GM12873 (cell line): ENCODE measurements around the gene MRPS18B.

Experiments
- CTCF ChIP-seq: IDR thresholded peaks from 2 replicates; pipeline ENCODE4 v1.5.1; 2012; ENCODE audit warnings: low read depth, mild to moderate bottlenecking, moderate library complexity, low read length, control low read depth; ENCODE audit not compliant: insufficient read depth; ENCODE audit errors: missing control alignments

The MRPS18B gene

GRCh38 chr6:30617565-30618269 is at the start of gene MRPS18B:
MRPS18B (plus strand) TSS chr6:30617840; CDS start chr6:30617866, 26 bp downstream.
- TF ChIP-seq CTCF, result no peak

DNA sequence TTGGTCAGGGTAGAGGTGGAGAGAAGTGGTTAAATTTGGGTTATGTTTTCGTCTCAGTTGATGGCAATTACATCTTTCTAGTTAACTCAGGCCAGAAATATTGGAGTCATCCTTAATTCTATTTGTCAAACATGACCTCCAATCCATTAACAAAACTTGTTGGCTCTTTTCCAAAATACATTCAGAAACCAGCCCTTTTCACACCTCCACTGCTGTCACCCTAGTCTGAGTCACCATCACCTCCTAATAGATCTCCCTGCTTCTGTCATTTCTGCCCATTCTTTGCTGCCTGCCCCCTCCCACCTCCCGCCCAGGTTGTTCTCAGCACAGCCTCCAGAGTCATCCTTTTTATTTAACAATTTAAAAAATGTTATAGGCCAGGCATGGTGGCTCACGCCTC is 49.4 kb upstream of the MRPS18B start:
- TF ChIP-seq CTCF, result no peak

DNA sequence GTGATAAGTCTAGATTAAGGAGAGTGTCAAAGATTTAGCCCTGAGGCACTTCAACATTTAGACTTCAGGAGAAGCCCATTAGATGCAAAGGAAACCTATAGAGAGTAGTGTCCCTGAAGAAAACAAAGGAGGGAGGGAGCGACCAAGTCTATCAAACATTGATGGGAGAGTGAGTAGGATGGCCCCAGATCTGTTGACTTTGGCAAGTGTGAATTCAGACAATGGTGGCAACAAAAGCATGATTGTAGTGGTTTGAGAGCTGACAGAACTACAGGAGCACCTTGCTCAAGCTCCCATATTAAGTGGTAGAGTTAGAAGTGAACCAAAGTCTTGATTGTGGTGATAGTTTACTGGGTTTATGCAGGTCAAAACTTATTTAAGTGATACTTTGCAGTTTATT is 47.4 kb upstream of the MRPS18B start:
- no peak for TF ChIP-seq CTCF

DNA sequence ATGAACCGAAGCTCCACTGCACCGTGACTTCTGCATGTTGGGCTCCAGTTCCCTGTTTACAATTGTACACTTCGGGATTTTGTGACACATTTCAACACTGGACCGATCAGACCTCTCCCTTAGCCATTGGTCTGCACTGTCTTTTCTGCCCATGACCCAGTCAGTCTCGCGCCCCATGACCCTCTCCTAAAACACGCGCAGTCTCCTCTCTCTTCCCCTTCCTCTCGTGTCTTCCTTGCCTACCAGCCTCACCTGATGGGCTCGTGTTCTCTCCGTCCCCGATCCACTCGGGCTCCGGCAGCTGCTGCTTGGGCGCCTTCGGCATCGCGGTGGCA is 46.9 kb upstream of the MRPS18B start:
- TF ChIP-seq CTCF, result no peak

GRCh38 chr6:30571075-30571761 is 46.4 kb upstream of the MRPS18B start, which contains the start of gene ABCF1:
ABCF1 (plus strand) TSS chr6:30571442; CDS start chr6:30571488, 46 bp downstream.
- no peak for TF ChIP-seq CTCF

DNA sequence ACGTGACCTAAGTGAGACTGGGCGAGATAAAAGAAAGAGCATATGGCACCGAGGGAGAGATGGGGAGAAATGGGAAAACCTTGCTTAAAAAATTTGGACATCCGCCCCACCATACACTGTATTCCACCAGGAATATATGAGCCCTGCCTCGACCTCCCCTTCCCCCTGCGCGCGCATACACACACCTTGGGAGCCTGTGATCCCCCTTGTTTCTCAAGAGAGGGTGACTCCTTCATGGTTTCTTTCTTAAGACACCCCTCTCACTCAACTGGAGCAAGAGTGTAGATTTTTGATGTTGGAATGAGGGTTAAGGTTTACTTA is 45.9 kb upstream of the MRPS18B start:
- no peak for TF ChIP-seq CTCF

- TF ChIP-seq CTCF, result no peak
These were observed 45.5 kb upstream of the MRPS18B start for GRCh38 chr6:30572148-30572547.
